DMS79 treated with DMSO at 0.1 percent for 48 hours (cell line): Measurements from ENCODE around the gene ZIC4.

Source experiments
- DNase-seq: peaks from one replicate; lab custom pipeline; 2025; lab: John Stamatoyannopoulos, UW

ZIC4 gene

DNA sequence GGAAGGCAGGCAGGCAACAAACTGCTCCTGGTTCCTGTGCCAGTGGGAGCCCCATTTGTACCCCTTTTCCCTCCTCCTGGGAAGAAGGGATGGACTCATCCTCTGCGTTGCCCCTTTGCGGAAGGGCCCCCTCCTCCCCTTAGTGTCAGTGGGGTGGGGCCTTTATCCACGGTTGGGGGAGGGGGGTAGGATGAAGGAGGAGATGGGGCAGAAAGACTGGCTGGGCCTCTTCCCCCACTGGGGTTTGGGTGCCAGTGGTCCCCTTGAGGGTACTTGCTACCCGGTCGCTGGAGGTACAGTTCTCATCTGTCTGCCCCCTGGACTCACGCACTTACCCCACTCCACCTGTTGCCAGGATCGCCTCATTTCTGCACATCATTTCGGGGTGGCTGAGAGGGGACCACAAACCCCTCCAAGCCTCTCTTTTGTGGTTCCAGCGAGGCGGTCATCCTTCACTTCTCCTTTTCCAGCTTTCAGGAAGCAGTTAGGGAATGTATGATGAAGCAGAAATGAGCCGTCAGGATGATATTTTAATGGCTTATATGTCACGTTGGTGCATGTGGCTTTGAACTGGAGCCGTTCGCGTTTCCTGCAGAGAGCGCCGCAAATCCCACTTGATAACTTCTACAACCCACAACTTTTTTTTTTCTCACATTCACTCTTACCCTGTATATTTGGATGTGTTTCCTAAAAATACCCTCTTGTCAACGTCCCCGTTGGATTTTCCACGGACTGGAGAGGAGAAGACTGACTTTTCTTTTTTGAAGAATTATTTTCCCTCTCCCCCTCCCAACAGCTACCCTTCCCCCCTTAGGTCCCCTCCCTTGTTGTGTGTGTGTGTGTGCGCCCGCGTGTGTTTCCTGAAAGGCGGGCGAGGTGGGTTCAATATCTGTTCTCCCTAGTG lies at the start of gene ZIC4:
Gene ZIC4, minus strand, starts transcription at position 516 of the 904 bp plus-strand sequence. CDS start 3,746 bp downstream, outside the sequence.
- no peak for DNase-seq

DNA sequence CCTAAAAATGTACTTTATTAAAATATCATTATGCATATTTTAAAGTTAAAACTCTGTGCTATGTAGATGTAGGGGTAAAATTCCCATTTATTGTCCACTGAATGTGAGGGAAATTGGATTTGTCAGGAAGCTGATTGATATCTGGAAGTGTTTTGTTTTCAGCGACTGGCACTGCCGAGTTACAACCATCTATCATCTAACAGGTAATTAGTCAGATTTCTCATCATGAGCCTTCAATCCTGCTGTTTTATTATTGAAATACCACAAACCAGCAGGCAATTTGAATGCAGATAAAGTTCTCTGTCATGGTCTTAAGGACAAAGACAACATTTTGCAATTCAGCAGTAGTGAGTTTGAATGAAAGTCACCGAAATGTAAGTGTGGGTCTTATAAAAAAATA lies 43.3 kb upstream of the ZIC4 start:
- DNase-seq: no peak

GRCh38 chr3:147447224-147447623 lies 40.9 kb upstream of the ZIC4 start:
- DNase-seq: no peak

DNA sequence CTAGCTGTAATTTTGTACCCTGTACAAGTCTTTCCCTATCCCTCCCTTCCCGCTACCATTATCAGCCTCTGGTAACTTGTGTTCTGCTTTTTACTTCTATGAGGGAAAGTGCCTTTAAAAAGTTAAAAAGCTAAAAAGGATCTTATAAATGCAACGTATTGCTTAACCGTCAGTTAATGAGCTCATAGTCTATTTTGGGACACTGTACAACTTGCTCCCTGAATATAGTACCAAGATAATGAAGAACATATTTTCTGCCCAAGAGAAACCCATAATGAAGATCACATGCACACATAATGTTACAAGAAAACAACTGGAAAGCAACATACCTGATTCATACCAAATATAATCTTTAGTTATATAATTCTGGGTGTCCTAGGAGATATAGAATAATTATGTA lies 25.4 kb upstream of the ZIC4 start:
- DNase-seq: no peak

- DNase-seq: no peak
These were observed 22.4 kb upstream of the ZIC4 start for GRCh38 chr3:147428754-147429153.

DNA sequence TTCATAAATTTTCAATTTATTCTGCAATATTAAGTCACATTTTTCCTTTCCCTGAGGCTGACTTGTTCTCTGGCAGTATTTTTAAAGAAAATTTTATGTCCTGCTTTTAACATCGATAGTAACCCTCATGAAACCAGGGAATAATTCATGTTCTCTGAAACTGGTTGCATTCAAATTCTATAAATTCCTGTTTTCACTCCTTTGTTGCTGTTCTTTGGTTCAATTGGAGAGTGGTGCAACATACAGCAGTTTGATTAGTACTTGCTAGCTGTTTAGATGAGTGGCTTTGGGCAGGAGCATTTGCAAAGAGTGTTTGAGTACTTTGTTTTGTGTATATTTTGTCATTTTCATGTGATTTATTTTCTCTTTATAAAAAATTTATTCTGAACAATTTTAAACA lies 22.0 kb upstream of the ZIC4 start:
- no peak for DNase-seq

DNA sequence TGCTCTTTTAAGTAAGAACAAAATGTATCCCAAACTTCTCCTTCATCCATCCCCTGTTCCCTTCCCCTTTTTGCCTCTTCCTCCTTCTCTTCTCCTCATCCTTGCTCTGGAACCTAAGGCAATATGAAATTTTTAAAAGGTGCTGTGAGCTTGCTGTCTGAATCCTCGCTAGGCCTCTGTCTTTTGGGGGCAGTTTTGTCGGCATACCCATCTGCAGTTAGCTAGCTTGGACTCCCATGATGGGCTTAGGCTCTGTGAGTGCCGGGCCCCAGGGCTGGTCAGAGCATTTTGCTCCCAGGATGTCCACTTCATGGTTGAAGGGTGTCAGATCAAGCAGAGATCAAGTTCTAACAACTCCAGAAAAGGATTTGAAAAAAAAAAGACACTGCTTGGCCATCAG lies 21.4 kb upstream of the ZIC4 start:
- DNase-seq: no peak

- DNase-seq: no peak
These were observed 20.6 kb upstream of the ZIC4 start for GRCh38 chr3:147426931-147427330.

DNA sequence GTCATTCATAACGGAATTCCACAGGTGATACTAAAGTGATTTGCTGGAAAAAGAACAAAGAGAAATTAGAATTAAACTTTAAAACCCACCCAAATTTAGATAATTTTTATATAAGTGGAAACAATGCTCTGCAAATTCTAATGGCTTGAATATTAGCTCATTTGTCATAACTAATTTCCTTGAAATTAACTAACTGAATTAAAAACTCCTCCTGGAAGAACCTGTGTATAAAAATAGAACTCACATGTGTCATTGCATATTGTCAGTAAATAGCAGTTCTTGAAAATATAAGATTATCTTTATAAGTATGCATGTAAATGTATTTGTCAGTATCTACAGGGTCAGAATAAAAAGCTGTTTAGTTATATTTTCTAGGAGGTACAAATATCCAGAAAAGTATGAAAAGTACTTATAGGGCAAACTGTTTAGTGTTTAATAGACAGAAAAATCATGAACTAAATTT lies 19.1 kb upstream of the ZIC4 start:
- DNase-seq: no peak

GRCh38 chr3:147424581-147425387 lies 18.4 kb upstream of the ZIC4 start:
- DNase-seq: no peak

DNA sequence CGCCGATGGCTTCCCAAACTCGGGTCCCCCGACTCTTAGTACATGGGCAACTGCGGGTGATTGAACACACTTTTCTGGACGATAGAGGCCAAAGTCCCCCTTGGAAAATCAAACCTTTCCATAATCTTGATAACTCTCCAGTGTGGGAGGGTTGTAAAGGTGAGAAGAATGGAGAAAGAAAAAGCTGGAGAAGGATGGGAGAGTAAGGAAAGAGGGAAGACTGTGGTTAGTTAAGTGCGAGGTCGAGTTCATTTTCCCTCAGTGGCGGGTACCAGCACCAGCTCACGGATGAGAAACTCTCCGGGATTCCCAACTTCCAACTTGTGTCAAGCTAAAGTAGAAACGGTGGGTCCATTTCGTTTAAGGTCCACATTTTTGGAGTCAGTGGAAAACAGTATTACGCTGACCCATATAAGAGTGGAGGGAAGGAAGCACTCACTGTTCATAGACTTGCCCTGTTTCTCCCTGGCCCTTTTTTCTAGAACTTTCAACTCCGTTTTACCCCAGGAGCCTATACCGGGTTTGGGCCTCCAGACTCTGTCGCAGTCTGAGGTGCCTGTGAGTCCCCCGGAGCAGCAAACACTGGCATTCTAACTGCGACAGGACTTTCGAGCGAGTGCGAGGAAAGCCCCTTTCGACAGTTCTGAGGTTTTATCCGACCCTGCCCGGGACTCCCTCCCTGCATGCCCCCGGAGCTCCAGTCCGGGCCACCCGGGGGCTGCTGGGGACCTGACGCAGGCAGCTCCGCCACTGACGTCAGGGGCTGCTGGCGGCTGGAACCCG lies 17.6 kb upstream of the ZIC4 start:
- DNase-seq: no peak

- no peak for DNase-seq
These were observed 17.1 kb upstream of the ZIC4 start for GRCh38 chr3:147423537-147423797.

DNA sequence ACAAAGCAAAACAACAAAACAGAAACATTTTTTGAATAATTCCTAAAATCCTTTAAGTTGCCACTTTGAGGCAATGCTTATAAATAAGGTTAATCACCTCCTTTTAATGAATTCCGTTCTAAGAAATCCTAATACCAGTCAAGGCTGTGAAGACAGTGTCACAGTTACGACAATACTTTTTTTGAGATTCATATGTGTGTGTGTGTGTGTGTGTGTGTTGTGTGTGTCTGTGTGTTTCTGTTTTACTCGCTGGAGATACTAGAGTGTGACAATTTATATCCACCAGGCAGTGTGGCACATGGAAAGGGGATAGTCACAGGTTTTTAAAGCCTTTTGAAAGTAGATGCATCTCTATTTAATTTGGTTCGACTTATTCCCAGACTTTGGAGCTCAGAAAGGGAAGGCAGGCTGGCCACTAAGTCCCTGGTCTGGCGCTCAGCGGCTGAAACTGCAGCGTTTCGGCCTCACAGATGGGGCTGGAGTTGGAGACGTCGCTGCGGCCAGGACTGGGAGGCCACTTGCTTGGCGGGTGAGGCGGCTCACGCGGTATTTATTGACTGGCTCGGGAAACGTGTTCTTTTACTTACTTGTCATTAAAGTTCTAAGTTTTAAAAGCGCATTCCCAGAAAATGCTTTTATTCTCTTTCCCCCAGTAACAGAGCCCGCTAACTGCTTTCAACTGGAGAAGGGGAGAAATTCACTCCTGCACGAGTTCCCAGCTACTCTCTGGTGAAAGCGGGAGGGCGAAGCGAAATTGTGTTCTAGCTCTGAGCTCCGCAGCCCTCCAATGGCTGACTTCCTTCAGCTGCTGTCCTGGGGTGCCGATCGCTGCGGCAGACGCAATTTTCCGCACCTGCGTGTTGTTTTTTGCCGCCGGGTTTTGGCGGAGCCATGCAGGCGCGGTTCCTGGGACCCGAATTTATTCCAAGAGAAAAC lies 16.5 kb upstream of the ZIC4 start:
- no peak for DNase-seq

DNA sequence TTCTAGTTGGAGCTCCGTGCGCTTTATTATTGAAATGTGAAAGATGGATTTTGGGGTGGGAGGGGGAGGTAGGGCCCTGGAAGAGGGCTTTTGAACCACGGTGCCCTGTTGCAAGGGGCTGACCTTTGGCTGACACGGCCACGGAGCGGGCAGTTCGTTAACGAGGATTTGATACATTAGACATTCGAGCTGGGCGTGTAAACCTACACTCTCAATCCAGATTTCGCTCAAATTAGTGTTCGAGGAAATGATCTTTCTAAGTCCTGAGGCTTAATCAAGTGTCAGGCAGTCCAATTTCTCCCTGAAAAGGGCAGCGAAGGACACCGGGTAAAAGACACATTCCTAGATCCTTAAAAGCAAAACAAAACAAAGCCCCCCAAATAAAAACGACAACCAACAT lies 15.9 kb upstream of the ZIC4 start:
- DNase-seq: no peak

- DNase-seq: no peak
These were observed 15.0 kb upstream of the ZIC4 start for GRCh38 chr3:147421184-147421912.

GRCh38 chr3:147420353-147421183 lies 14.2 kb upstream of the ZIC4 start:
- no peak for DNase-seq

GRCh38 chr3:147419781-147420224 lies 13.5 kb upstream of the ZIC4 start:
- DNase-seq: no peak

DNA sequence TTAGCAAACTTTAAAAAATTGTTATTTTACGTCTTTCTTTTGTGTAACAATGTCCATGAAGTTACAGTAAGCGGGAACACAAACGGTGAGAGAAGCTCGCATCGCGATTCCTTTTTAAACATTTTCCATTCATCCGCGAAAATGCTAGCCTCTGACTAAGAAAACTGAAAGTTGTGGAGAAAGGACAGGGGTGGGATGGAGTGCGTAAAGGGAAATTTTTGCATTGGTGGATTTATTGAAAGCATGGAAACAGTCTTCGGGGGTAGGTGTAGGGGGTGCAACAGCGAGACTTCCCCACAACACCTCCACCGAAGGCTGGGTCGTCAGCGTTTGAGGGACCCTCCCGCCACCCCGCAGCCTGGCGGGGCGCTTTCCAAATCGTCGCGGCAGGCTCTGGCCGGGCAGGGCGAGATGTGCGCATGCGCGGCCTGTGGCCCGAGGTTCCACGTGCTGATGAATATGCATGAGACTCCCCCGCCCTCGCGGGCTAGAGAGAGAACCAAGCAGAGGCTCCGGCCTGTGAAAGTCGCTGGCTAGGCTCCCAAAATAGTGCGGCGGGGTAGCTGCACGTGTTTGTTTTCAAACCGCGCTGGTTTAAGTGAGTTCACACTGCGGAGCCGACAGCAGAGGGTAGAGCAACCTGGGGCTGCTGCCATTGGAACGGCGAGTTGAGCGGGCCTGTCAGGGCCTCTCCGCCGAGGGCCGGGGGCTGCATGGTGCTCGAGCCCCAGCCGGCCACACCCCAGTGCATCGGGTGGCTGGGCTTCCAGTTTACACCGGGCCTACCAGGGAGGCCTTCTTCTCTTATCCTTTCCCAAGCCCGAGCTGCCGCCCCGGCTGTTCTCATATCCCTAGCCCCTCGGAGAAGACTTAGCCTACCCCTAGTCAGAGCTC lies 12.7 kb upstream of the ZIC4 start:
- DNase-seq: peak; percentile 43

DNA sequence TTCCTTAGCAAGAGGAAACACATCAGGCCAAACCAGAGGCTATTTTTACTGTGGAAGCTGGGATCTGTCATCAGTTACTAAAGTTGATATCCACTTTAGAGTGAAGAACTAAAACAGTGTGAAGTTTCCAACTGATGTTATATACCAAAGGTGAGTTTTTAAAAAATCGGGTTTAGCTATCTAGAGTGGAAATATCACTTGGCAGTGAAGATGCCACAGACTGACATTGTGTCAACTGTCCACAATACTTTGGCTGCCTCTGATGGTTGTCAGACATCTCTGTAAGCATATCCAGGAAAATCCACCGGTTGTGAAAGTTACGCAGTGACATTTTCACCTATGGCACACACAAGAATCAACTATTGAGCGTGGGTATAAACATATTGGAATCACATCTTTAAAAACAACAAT lies 12.0 kb upstream of the ZIC4 start:
- no peak for DNase-seq
